GM19035 (cell line): Measurements from ENCODE around the gene CEP152.

Experiments
- ATAC-seq: cut with Tn5 transposase; IDR thresholded peaks from one replicate; pipeline ENCODE4 v1.9.1; 2021; ENCODE audit not compliant: unreplicated experiment

Gene CEP152

GRCh38 chr15:48774484-48774883 is 36.4 kb downstream of the CEP152 start:
- ATAC-seq: no peak

- no peak for ATAC-seq
These were observed 44.7 kb downstream of the CEP152 start for GRCh38 chr15:48766196-48766595.

- no peak for ATAC-seq
These were observed 45.8 kb downstream of the CEP152 start for GRCh38 chr15:48765022-48765421.

- ATAC-seq: no peak
These were observed 49.3 kb downstream of the CEP152 start for GRCh38 chr15:48761393-48762158.

GRCh38 chr15:48759921-48760320 is 50.9 kb downstream of the CEP152 start:
- no peak for ATAC-seq

- ATAC-seq: no peak
These were observed 53.2 kb downstream of the CEP152 start for GRCh38 chr15:48757661-48758060.

GRCh38 chr15:48754011-48754410 is 56.9 kb downstream of the CEP152 start:
- no peak for ATAC-seq

GRCh38 chr15:48751595-48751994 is 59.3 kb downstream of the CEP152 start:
- ATAC-seq: no peak

GRCh38 chr15:48748535-48748934 is 62.3 kb downstream of the CEP152 start:
- ATAC-seq: no peak

- ATAC-seq: no peak
These were observed 77.3 kb downstream of the CEP152 start for GRCh38 chr15:48733615-48734014.

GRCh38 chr15:48730506-48730905 is 80.4 kb downstream of the CEP152 start:
- no peak for ATAC-seq

GRCh38 chr15:48723969-48724368 is 86.9 kb downstream of the CEP152 start:
- ATAC-seq: no peak

- no peak for ATAC-seq
These were observed 87.9 kb downstream of the CEP152 start for GRCh38 chr15:48722764-48723661.

- ATAC-seq: no peak
These were observed 89.6 kb downstream of the CEP152 start for GRCh38 chr15:48721061-48721810.

- ATAC-seq: no peak
These were observed 90.2 kb downstream of the CEP152 start for GRCh38 chr15:48720646-48721045.

GRCh38 chr15:48719668-48720067 is 91.2 kb downstream of the CEP152 start:
- no peak for ATAC-seq

GRCh38 chr15:48718646-48719045 is 92.2 kb downstream of the CEP152 start:
- ATAC-seq: no peak

- ATAC-seq: no peak
These were observed 93.4 kb downstream of the CEP152 start for GRCh38 chr15:48717458-48717857.

- no peak for ATAC-seq
These were observed 98.3 kb downstream of the CEP152 start for GRCh38 chr15:48712546-48712945.

GRCh38 chr15:48710952-48711495 is 99.8 kb downstream of the CEP152 start:
- ATAC-seq: no peak

GRCh38 chr15:48708641-48709040 is 102.2 kb downstream of the CEP152 start:
- ATAC-seq: no peak
